Stimulated activated CD8-positive, alpha-beta memory T cell treated with anti-CD3 and anti-CD28 coated beads, Interleukin-7, amount 100 ng/mL, for 4 hours (primary cell): ENCODE measurements around the gene GPR15.

Source experiments
- DNase-seq, 2 donors: peaks; one replicate each; pipeline ENCODE4 v3.0.0-alpha.2; 2020; ENCODE audit warnings: low read depth in 2 of 2

The GPR15 gene

DNA sequence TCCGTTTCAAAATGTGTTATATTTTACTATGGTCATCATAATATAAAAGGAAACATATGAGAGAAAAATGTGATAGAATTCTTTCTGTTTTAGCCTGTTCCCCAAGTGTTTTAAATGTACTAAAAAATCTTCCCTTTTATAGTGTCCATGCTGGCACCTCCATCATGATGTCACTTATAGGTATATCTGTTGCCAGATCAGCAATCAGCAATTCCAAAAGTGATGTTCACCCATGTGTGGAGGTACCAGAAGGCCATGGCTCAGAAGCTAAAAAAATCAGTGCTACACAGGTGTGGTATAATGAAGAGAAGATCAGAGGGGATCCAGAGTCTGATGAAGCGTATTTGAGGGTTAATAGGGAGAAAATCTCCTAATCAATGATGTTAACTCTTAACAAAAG, 1.1 kb upstream of the GPR15 start:
- no peak for DNase-seq

GRCh38 chr3:98532275-98532637, 478 bp downstream of the GPR15 start:
- no peak for DNase-seq

- DNase-seq = no peak
These were observed 1.2 kb downstream of the GPR15 start for GRCh38 chr3:98532709-98533571.

DNA sequence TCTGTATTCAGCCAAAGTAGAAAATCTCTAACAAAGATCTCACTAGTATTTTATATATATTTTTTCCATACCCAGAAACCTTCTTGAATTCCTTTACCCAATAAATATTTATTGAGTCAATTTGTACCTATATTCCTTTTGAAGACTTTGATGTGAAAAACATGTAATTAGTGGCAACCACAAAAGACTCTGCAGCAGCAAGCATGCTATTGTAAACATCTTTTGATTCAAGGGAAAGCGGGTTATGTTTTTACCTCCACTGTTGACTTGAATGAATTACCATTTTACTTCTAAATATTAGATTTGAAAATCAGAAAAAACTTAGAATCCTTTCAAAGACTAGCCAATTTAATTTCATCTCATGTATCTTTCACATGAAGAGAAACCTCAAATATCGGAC, 2.4 kb downstream of the GPR15 start:
- no peak for DNase-seq

DNA sequence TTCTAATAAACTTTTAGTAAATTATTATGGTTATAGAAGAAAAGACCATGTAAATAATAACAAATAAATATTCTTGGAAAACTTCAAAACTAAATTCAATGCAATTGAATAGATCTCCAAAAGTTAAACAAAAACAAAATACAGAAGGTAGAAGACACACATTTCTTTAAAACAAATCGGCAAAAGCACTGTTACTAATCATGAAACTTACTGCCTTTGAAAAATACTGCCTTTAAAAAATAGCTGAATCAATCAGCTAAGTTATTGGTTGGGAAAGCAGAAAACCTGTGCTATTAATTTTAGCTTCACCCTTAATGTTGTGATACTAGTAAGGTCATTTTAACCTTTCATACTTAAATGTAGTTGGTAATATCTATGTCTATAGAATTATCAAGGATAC, 3.0 kb downstream of the GPR15 start:
- no peak for DNase-seq

DNA sequence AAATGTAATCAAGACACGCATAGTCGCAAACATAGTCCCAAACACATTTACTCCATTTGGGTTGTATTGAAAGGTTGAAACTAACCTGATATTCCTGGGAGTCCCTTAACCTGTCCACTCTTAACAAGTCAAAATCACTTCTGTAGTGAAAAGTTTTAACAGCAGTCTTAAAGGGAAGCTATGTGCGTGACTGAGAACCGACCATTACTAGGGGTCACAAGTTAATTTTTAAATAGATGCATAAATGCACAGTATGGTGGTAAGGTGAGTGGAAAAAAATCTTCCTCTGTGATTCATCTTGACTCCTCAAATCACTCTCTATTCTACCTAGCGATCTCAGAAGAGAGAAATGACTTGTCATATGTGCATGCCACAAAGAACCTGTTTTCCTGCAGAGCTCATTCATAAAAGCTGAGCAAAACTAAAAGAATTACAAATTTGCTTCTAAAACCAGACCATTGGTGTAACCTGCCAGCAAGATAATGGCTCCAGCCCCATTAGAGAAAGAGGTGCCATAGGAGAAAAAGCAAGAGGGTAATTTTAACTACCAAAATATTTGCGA, 4.8 kb downstream of the GPR15 start:
- no peak for DNase-seq

GRCh38 chr3:98540346-98540745, 8.6 kb downstream of the GPR15 start:
- DNase-seq = no peak

DNA sequence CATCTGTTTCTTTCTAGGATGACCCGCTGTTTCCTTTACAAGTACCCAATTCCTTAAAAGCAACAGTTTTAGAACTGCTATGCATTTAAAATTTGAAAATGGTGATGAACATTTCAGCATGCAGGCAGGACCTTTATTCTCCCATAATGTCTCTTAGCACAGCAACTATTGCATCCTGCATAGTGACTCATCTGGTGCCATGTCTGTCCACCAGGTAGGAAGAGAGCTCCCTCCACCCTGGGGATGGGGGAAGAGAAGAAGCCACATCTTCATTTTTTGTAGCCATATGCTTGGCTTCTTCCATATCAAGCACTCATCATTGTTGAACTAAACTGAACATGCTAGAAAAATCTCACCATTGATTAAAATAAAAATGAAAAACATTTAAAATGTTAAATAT, 9.9 kb downstream of the GPR15 start:
- no peak for DNase-seq

- DNase-seq = no peak
These were observed 10.8 kb downstream of the GPR15 start for GRCh38 chr3:98542623-98543022.

- DNase-seq = no peak
These were observed 14.2 kb downstream of the GPR15 start for GRCh38 chr3:98545940-98546339.

DNA sequence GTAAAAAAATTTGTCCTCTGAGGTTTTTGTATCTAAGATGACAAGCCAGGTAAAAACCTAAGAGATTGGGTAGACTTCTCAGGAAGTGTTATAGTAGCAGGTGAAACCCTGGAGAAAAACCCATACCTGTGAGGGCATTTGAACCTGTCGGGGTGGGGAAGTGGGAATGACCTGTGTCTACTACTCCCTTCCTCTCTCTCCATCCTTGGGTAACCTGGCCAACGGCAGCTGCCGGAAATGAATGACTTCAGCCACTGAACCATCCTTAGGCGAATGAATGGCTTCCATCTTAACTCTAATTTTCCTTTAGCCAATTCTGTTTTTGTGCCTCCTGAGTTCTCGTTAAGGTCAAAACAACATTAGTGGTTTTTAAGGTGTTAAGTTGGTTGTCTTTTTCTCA, 16.8 kb downstream of the GPR15 start:
- no peak for DNase-seq

DNA sequence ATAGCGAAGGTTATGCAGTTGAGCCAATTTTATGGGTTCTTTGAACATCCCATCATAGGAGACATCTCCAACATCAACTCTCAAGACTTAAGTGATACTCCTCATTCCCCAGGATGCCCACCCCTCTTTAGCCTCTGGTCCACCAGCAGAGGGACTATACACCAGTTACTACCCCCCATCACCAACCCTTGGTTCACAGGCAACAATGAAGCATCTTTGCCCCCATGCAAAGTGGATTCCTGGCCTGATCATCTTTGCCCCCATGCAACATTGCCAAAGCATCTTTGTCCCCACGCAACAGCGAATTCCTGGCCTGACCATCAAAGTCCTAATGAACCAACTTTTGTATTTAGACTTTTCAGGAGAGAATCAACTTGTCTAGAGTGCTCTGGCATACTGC, 19.1 kb downstream of the GPR15 start:
- no peak for DNase-seq

DNA sequence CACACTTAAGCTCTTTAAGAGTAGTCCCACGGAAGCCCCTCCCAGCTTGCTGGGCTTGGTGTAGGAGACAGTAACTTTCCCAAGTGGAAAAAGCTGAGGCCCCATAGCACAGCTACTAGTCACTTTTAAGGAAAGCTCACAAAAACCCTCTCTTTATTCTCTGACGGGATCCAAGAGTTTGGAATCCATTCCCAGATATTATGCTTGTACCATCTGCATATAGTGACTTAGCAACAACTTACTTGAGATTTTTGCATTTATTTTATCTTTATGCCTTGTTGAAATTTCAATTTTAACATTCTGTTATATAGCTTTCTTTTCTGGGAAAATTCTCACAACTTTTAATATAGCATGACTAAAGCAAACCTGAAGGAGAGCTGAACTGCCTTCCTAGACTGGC, 19.5 kb downstream of the GPR15 start:
- no peak for DNase-seq

DNA sequence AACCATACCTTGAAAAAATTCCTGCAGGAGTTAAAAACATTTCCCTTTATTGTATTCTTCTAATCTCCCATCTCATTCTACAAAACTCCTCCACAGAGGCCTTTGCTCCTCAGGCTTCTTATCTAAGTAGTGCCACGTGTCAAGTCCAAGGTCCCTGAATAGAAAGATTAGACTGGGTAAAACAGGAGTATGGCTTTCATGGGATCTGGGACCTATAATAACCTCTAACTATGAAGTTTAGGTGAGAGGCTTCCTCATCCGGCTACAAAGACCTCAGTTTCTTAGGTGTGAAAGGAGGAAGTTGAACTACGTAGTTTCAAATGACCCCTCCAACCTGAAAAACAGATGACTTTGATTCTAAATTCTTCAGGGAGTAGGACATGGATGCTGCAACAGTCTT, 20.0 kb downstream of the GPR15 start:
- no peak for DNase-seq

GRCh38 chr3:98552232-98553020, 20.6 kb downstream of the GPR15 start:
- DNase-seq = no peak

GRCh38 chr3:98553021-98553563, 21.3 kb downstream of the GPR15 start:
- DNase-seq = no peak

GRCh38 chr3:98553753-98554152, 22.0 kb downstream of the GPR15 start:
- no peak for DNase-seq

DNA sequence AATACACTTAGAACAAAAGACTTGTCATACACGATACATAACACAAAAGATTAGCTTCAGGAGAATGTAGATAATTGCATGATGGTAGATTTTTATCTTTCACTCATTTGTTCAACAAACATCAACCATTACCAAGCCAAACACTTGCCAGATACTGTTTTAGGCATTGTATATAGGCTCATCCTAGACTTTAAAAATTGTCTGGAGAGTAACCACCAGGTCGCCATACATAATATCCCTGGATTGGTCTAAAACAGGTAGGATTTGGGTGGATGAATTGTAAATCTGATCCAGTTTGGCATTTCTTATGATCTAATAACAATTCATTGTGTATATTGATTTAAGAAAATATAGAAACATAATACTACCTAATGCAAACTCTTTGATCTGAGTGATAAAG, 22.8 kb downstream of the GPR15 start:
- DNase-seq = no peak

GRCh38 chr3:98555025-98555379, 23.2 kb downstream of the GPR15 start:
- no peak for DNase-seq

DNA sequence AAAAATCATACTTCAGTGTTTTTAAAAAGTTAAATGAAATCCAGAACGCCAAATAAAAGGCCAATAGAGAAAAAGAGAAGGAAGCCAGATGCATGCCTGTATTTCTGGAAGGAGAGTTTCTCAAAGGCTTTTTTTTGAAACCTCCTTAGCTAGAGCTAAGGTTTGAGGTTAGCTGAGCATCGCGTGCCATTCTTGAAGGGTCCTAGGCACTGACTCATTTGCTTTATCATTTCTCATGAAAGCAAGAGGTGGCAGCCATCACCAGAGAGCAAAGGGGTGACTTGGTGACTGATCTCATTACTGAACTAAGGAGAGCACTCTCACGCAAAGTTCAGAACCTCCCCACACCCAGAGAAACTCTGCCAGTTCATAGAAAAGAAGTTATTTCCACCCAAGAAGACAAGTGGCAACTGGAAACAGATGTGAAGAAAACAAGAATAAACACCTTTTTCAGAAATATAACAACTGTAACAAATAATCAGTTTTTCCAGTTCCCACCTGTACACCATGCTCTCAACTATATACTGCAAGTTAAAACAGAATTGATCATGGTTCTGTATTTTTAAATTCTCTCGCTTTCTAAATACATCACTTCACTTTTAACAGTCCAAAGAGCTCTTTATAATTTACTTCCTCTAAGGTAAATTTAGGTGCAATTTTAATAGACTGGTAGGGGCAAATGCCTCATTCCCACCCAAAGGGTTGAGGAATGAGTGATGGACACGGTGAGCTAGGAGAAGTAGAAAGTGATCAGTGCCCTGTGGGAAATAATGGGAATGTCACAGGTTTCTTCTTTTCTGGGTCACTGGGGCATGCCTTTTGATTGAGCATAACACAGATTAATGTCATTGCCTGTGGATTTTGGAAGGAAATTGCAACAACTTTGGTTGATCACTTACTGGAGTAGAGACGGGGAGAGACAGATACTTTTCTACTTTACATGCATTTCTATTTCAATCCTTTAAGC, 24.7 kb downstream of the GPR15 start:
- peak; percentile 58 to 72 for DNase-seq

GRCh38 chr3:98557324-98558010, 25.7 kb downstream of the GPR15 start:
- peak; percentile 13 to 34 for DNase-seq
